K562 (cell line): ENCODE measurements around the gene TBC1D5. TPM values are rescaled to one million over a fixed set of nuclear protein-coding genes. Genes with fewer than 3 reads are reported as not detected.

Experiments used
- ARHGAP35 ChIP-seq: fragments of 450-650 bp; IDR thresholded peaks from 2 replicates; pipeline ENCODE4 v1.6.1; 2018; ENCODE audit not compliant: partially characterized antibody
- ARID1B ChIP-seq: fragments of 450-650 bp; IDR thresholded peaks from 2 replicates; pipeline ENCODE4 v1.6.1; 2016; ENCODE audit warnings: antibody characterized with exemption, mild to moderate bottlenecking, inconsistent platforms
- BRD4 ChIP-seq: fragments of 200-600 bp; sonication (generic); IDR thresholded peaks from 2 replicates; pipeline ENCODE4 v1.6.1; 2017; ENCODE audit warnings: inconsistent platforms
- CBX5 ChIP-seq: IDR thresholded peaks from 2 replicates; pipeline ENCODE4 v1.6.1; 2014; ENCODE audit warnings: low read depth, borderline replicate concordance
- CEBPG ChIP-seq, 3 experiments: fragments of 200-800 bp in 1 of 3; sonication (Bioruptor generic) in 1 of 3; sonication (generic) in 1 of 3; formaldehyde crosslinking in 1 of 3; IDR thresholded peaks in 2 of 3; conservative IDR thresholded peaks in 1 of 3; 2 replicates each; pipeline versions ENCODE4 v1.6.1 to v1.8.0; 2016 to 2022; ENCODE audit warnings: missing compliant biosample characterization in 2 of 3, missing genetic modification characterization in 2 of 3, mild to moderate bottlenecking in 1 of 3, missing genetic modification reagents in 1 of 3
- KAT7 ChIP-seq: sonication (generic); formaldehyde crosslinking; IDR thresholded peaks from 2 replicates; pipeline ENCODE4 v1.8.0; 2022; ENCODE audit warnings: missing genetic modification reagents, mild to moderate bottlenecking, borderline replicate concordance
- KLF1 ChIP-seq: fragments of 450-650 bp; IDR thresholded peaks from 2 replicates; pipeline ENCODE4 v1.6.1; 2016; ENCODE audit warnings: missing genetic modification characterization, missing compliant biosample characterization
- NFIX ChIP-seq: fragments of 250-450 bp; sonication (Bioruptor Pico); IDR thresholded peaks from 2 replicates; pipeline ENCODE4 v1.4.0; 2020; ENCODE audit warnings: low read depth, mild to moderate bottlenecking, moderate library complexity
- NR3C1 ChIP-seq: sonication (generic); formaldehyde crosslinking; IDR thresholded peaks from 2 replicates; pipeline ENCODE4 v1.8.1; 2022; ENCODE audit warnings: missing genetic modification reagents
- PCBP1 ChIP-seq: fragments of 200-400 bp; formaldehyde crosslinking; IDR thresholded peaks from 2 replicates; pipeline ENCODE4 v1.6.1; 2018; ENCODE audit warnings: mild to moderate bottlenecking, low read depth, low read length; ENCODE audit not compliant: poor library complexity, severe bottlenecking
- PHTF2 ChIP-seq: fragments of 250-450 bp; sonication (Bioruptor Pico); IDR thresholded peaks from 2 replicates; pipeline ENCODE4 v1.5.0; 2021; ENCODE audit warnings: mild to moderate bottlenecking
- PTTG1 ChIP-seq: fragments of 450-650 bp; IDR thresholded peaks from 2 replicates; pipeline ENCODE4 v1.6.1; 2016; ENCODE audit warnings: low read depth, mild to moderate bottlenecking, missing genetic modification characterization, missing compliant biosample characterization
- SIN3A ChIP-seq, 2 experiments: fragments of 150-350 bp in 1 of 2; IDR thresholded peaks; 2 replicates each; pipeline ENCODE4 v1.6.1; 2011 to 2016; ENCODE audit warnings: borderline replicate concordance in 2 of 2, low read depth in 2 of 2, low read length in 2 of 2, mild to moderate bottlenecking in 2 of 2, moderate library complexity in 2 of 2; ENCODE audit not compliant: control insufficient read depth in 1 of 2
- SIRT6 ChIP-seq: IDR thresholded peaks from one replicate; pipeline ENCODE4 v1.6.1; 2012; ENCODE audit warnings: low read depth, mild to moderate bottlenecking, control low read depth, inconsistent platforms, low read length, moderate library complexity
- SREBF2 ChIP-seq: sonication (generic); formaldehyde crosslinking; IDR thresholded peaks from 2 replicates; pipeline ENCODE4 v1.4.0; 2020; ENCODE audit warnings: mild to moderate bottlenecking, missing genetic modification reagents
- SRSF7 ChIP-seq: fragments of 200-400 bp; formaldehyde crosslinking; optimal IDR thresholded peaks from 2 replicates; pipeline ENCODE3; 2017; ENCODE audit warnings: mild to moderate bottlenecking, low read depth, low read length
- TRIM28 ChIP-seq: fragments of 450-650 bp; IDR thresholded peaks from 2 replicates; pipeline ENCODE4 v1.6.1; 2017
- ZNF282 ChIP-seq: sonication (generic); formaldehyde crosslinking; IDR thresholded peaks from 2 replicates; pipeline ENCODE4 v1.8.1; 2023; ENCODE audit warnings: missing genetic modification reagents
- ZNF589 ChIP-seq: fragments of 200-800 bp; sonication (Bioruptor generic); IDR thresholded peaks from 2 replicates; pipeline ENCODE4 v1.6.1; 2016; ENCODE audit warnings: low read depth, missing genetic modification characterization, missing compliant biosample characterization
- ZNF695 ChIP-seq: fragments of 450-650 bp; formaldehyde crosslinking; IDR thresholded peaks from 2 replicates; pipeline ENCODE4 v1.4.0; 2020; ENCODE audit warnings: mild to moderate bottlenecking, moderate library complexity
- ZSCAN32 ChIP-seq: fragments of 450-650 bp; formaldehyde crosslinking; IDR thresholded peaks from 2 replicates; pipeline ENCODE4 v1.4.0; 2020; ENCODE audit warnings: mild to moderate bottlenecking, moderate library complexity
- polyA plus RNA-seq, 8 experiments: library from polyadenylated mRNA; depleted of rRNA in 4 of 8; stranded (reverse) in 5 of 8; unstranded in 3 of 8; fragments of >200 nt; fragmentation: Nextera tagmentation in 2 of 8; fragmentation: Illumina TruSeq in 1 of 8; extraction: Ambion mirVana in 2 of 8; extraction: Trizol in 1 of 8; gene quantifications; 2 replicates each; pipeline versions ENCODE4 v1.2.1 to v1.2.3, GENCODE V29; 2011 to 2014; ENCODE audit warnings: inconsistent platforms in 1 of 8, missing spikeins in 1 of 8
- total RNA-seq, 7 experiments: library from RNA; depleted of rRNA in 6 of 7; stranded (reverse); fragments of >200 nt in 6 of 7; fragmentation: Illumina TruSeq in 2 of 7; extraction: Trizol in 2 of 7; gene quantifications; 2 replicates each; pipeline versions ENCODE4 v1.2.1 to v1.2.3, GENCODE V29; 2011 to 2021; ENCODE audit warnings: low replicate concordance in 1 of 7
- TF ChIP-seq, protein P1 (sequence below), 2 experiments: fragments of 250-450 bp in 1 of 2; fragments of 450-650 bp in 1 of 2; sonication (Bioruptor Pico) in 1 of 2; IDR thresholded peaks; 2 replicates each; pipeline versions ENCODE4 v1.6.1 to v1.8.0; 2016 to 2021; ENCODE audit warnings: mild to moderate bottlenecking in 2 of 2, moderate library complexity in 2 of 2, missing compliant biosample characterization in 1 of 2, missing genetic modification characterization in 1 of 2
- TF ChIP-seq, protein P2 (sequence below): sonication (generic); formaldehyde crosslinking; IDR thresholded peaks from 2 replicates; pipeline ENCODE4 v1.8.1; 2022; ENCODE audit warnings: missing genetic modification reagents
- TF ChIP-seq, protein P3 (sequence below): fragments of 450-650 bp; IDR thresholded peaks from 2 replicates; pipeline ENCODE4 v1.7.0; 2016; ENCODE audit warnings: borderline replicate concordance
- TF ChIP-seq, protein P4 (sequence below): fragments of 450-650 bp; formaldehyde crosslinking; IDR thresholded peaks from 2 replicates; pipeline ENCODE4 v1.4.0; 2022; ENCODE audit warnings: mild to moderate bottlenecking, moderate library complexity

Gene TBC1D5
- total and polyA plus RNA-seq, 9 of the 15 experiments (the other 6 are each of a cell fraction or from before 2014, with no cell fraction given) = 2.9 to 38.1 (median 25.6) TPM

DNA sequence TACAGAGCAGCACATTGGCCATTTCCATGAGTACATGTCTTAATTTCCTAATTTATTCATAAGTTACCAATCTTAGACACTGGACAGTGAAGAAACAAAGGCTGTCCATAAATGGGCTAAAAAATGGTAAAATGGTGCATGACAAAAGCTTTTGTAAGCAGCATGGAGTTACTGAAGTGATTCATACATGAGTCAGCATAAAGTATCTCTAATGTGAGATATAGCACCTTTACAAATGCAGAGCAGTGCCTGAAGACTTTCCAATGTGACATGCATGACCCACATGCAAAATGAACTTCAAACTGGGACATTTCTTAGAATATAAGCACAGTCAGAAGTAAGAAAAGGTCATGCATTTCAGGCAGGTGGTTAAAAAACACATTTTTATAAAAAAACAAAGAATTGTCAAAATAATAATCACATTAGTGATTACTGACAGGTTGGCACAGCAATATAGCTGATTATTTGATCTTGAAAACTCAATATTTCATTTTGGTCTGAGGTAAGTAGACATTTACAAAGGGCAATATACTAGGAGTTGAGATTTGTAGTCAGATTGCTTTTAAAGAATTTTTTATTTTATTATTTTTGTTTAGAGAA, 558.4 kb downstream of the TBC1D5 start (continued):
- TF ChIP-seq, protein P1, sequence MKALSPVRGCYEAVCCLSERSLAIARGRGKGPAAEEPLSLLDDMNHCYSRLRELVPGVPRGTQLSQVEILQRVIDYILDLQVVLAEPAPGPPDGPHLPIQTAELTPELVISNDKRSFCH (CRISPR knock-in tag; IDR thresholded peaks at IDR 0.05) = no peak
- TF ChIP-seq, protein P1 (tag; IDR thresholded peaks at IDR 0.05) = no peak
- TF ChIP-seq, protein P2, sequence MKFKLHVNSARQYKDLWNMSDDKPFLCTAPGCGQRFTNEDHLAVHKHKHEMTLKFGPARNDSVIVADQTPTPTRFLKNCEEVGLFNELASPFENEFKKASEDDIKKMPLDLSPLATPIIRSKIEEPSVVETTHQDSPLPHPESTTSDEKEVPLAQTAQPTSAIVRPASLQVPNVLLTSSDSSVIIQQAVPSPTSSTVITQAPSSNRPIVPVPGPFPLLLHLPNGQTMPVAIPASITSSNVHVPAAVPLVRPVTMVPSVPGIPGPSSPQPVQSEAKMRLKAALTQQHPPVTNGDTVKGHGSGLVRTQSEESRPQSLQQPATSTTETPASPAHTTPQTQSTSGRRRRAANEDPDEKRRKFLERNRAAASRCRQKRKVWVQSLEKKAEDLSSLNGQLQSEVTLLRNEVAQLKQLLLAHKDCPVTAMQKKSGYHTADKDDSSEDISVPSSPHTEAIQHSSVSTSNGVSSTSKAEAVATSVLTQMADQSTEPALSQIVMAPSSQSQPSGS (CRISPR knock-in tag) = no peak
- TF ChIP-seq KAT7 (CRISPR knock-in tag) = no peak
- no peak for TF ChIP-seq SIN3A (IDR thresholded peaks at IDR 0.05; ENCODE audit: borderline replicate concordance in 2 of 2, control insufficient read depth in 1 of 2, low read depth in 2 of 2, low read length in 2 of 2)
- TF ChIP-seq PHTF2 (CRISPR knock-in tag) = no peak
- TF ChIP-seq, protein P3, sequence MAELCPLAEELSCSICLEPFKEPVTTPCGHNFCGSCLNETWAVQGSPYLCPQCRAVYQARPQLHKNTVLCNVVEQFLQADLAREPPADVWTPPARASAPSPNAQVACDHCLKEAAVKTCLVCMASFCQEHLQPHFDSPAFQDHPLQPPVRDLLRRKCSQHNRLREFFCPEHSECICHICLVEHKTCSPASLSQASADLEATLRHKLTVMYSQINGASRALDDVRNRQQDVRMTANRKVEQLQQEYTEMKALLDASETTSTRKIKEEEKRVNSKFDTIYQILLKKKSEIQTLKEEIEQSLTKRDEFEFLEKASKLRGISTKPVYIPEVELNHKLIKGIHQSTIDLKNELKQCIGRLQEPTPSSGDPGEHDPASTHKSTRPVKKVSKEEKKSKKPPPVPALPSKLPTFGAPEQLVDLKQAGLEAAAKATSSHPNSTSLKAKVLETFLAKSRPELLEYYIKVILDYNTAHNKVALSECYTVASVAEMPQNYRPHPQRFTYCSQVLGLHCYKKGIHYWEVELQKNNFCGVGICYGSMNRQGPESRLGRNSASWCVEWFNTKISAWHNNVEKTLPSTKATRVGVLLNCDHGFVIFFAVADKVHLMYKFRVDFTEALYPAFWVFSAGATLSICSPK = no peak
- no peak for TF ChIP-seq ZNF695 (CRISPR knock-in tag)
- no peak for TF ChIP-seq NR3C1 (CRISPR knock-in tag)
- no peak for TF ChIP-seq NFIX (CRISPR knock-in tag)
- TF ChIP-seq TRIM28 = no peak
- no peak for TF ChIP-seq ARHGAP35
- TF ChIP-seq, protein P4, sequence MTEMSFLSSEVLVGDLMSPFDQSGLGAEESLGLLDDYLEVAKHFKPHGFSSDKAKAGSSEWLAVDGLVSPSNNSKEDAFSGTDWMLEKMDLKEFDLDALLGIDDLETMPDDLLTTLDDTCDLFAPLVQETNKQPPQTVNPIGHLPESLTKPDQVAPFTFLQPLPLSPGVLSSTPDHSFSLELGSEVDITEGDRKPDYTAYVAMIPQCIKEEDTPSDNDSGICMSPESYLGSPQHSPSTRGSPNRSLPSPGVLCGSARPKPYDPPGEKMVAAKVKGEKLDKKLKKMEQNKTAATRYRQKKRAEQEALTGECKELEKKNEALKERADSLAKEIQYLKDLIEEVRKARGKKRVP (CRISPR knock-in tag) = no peak
- TF ChIP-seq PTTG1 (tag) = no peak
- TF ChIP-seq KLF1 (tag) = no peak
- no peak for TF ChIP-seq CBX5
- TF ChIP-seq ZNF589 = no peak
- TF ChIP-seq SIRT6 = no peak
- TF ChIP-seq PCBP1 = no peak
- no peak for TF ChIP-seq CEBPG (CRISPR knock-in tag; IDR thresholded peaks at IDR 0.05)
- TF ChIP-seq CEBPG (tag; conservative IDR thresholded peaks at IDR 0.05 in 1 of 2, IDR thresholded peaks at IDR 0.05 in 1 of 2) = no peak
- TF ChIP-seq ZNF282 (CRISPR knock-in tag) = no peak
- TF ChIP-seq ARID1B = peak; percentile 65
- TF ChIP-seq SREBF2 (CRISPR knock-in tag) = no peak
- no peak for TF ChIP-seq SRSF7
- no peak for TF ChIP-seq BRD4
- no peak for TF ChIP-seq ZSCAN32
